Measurements from ENCODE around the gene POLR3E.

- TF ChIP-seq CTCF (IDR thresholded peaks at IDR 0.05) (no peak), POLR2A (IDR thresholded peaks at IDR 0.05) (no peak), EP300 (IDR thresholded peaks at IDR 0.05) (no peak)
Observed at GRCh38 chr16:22353191-22353919, 56.1 kb downstream of the POLR3E start.

Measured in tibial nerve (tissue), 4 donors.